ENCODE measurements around the gene CCL3. TPM values are rescaled to one million over a fixed set of nuclear protein-coding genes. Genes with fewer than 3 reads are reported as not detected.
"Not testable (repeated sequence)": the region's sequence is repeated elsewhere in the genome, so short reads cannot be mapped to it uniquely, and the experiment has no call there.

Gene CCL3
- total RNA-seq, 4 donors from 2014 or later, result 0.80 to 5.8 TPM; not detected in 2

GRCh38 chr17:36088670-36089338, 1.1 kb downstream of the CCL3 start:
- peaks cover 0 to 7% (median 2%) of the 10 kb centered on the region in 4 donors for H3K4me1 ChIP-seq
- no peak for DNase-seq
- H3K9me3 ChIP-seq, result no peaks in the 10 kb centered on the region
- no peaks in the 10 kb centered on the region for H3K36me3 ChIP-seq
- TF ChIP-seq, protein P1, sequence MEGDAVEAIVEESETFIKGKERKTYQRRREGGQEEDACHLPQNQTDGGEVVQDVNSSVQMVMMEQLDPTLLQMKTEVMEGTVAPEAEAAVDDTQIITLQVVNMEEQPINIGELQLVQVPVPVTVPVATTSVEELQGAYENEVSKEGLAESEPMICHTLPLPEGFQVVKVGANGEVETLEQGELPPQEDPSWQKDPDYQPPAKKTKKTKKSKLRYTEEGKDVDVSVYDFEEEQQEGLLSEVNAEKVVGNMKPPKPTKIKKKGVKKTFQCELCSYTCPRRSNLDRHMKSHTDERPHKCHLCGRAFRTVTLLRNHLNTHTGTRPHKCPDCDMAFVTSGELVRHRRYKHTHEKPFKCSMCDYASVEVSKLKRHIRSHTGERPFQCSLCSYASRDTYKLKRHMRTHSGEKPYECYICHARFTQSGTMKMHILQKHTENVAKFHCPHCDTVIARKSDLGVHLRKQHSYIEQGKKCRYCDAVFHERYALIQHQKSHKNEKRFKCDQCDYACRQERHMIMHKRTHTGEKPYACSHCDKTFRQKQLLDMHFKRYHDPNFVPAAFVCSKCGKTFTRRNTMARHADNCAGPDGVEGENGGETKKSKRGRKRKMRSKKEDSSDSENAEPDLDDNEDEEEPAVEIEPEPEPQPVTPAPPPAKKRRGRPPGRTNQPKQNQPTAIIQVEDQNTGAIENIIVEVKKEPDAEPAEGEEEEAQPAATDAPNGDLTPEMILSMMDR (IDR thresholded peaks at IDR 0.05), result no peak
- no peak for TF ChIP-seq POLR2A (IDR thresholded peaks at IDR 0.05)
- no peaks in the 10 kb centered on the region for H3K27me3 ChIP-seq
- no peak overlapping the region for H3K4me3 ChIP-seq
- H3K27ac ChIP-seq, result peak overlapping the region in 1 of 4 donors; percentile 27

DNA sequence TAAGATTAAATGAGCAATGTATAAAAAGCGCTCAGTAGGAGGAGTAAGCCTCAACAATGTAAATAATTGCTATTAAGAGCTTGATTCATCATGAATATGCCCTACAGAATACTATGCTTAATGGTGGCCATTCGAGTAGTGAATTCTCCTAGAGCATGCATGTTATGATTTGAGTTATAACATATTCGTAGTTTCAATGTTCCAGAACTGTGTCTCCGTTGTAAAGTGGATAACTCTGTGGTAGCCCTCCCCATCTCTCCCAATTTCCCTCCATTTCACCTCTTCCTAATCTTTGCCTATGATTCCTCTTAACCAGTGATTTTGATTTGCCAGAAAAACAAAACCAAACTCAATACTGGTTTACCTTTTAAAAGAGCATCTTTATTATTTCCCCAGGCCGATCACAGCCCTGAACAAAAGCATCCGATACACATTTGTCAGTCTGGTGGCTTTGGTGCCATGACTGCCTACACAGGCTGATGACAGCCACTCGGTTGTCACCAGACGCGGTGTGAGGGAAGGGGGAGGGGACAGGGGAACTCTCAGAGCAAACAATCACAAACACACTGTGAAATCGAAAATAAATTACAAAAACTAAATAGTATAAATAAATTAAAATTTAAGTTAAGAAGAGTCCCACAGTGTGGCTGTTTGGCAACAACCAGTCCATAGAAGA, 1.9 kb downstream of the CCL3 start:
- not testable (repeated sequence) for H3K9me3 ChIP-seq, H3K27me3 ChIP-seq, DNase-seq, H3K4me3 ChIP-seq, H3K36me3 ChIP-seq, H3K27ac ChIP-seq, H3K4me1 ChIP-seq

DNA sequence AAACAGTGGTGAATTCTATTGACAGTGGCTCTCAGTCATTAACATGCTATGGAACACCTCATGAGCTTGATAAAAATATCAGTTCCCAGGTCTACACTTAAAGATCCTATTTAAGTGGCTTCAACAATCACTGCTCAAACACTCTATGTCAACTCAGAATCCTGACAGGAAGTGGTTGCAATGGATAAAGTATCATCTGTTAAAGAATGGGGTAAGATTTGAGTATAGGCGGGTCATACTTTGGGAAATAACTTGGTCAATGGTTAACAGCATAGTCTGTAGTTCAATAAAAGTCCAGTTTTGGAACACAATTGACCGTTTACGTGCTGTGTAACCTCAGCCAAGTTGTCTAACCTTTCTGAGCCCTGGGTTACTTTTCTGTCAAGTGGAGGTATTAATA, 2.5 kb downstream of the CCL3 start:
- H3K27me3 ChIP-seq, H3K27ac ChIP-seq, H3K9me3 ChIP-seq, H3K4me3 ChIP-seq, H3K36me3 ChIP-seq, H3K4me1 ChIP-seq, DNase-seq: not testable (repeated sequence)

DNA sequence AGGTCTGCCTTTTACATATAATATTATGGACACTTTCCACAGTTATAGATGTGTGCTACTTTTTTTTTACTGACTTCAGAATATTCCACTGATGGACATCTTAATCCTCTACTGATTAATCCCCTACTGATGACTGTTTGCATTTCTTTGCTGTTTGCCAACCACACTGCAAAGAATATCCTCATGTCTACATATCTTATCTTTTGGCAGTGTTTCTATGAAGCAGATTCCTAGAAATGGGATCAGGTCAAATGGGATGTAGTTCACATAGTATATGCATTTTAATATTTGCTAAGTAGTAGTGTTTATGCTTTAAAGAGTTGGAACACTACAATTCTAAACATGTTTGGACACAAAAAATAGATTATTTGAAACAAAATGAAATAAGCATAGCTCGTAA, 3.2 kb downstream of the CCL3 start:
- H3K27ac ChIP-seq, result no peak overlapping the region
- peaks cover 0 to 7% (median 0%) of the 10 kb centered on the region in 4 donors for H3K4me1 ChIP-seq
- DNase-seq, result no peak
- no peak overlapping the region for H3K4me3 ChIP-seq
- H3K36me3 ChIP-seq, result no peaks in the 10 kb centered on the region
- no peak for TF ChIP-seq POLR2A (IDR thresholded peaks at IDR 0.05)
- TF ChIP-seq, protein P1 (IDR thresholded peaks at IDR 0.05), result no peak
- no peaks in the 10 kb centered on the region for H3K27me3 ChIP-seq
- no peaks in the 10 kb centered on the region for H3K9me3 ChIP-seq

GRCh38 chr17:36085765-36086164, 4.2 kb downstream of the CCL3 start:
- Histone ChIP-seq H3K27ac (peak overlapping the region in 1 of 4 donors; percentile 30), H3K4me1 (peaks cover 0 to 7% (median 0%) of the 10 kb centered on the region in 4 donors), H3K27me3 (no peaks in the 10 kb centered on the region), H3K4me3 (no peak overlapping the region), H3K36me3 (no peaks in the 10 kb centered on the region), H3K9me3 (no peaks in the 10 kb centered on the region)
- no peak for DNase-seq
- TF ChIP-seq, protein P1 (IDR thresholded peaks at IDR 0.05), result no peak
- TF ChIP-seq POLR2A (IDR thresholded peaks at IDR 0.05), result no peak

DNA sequence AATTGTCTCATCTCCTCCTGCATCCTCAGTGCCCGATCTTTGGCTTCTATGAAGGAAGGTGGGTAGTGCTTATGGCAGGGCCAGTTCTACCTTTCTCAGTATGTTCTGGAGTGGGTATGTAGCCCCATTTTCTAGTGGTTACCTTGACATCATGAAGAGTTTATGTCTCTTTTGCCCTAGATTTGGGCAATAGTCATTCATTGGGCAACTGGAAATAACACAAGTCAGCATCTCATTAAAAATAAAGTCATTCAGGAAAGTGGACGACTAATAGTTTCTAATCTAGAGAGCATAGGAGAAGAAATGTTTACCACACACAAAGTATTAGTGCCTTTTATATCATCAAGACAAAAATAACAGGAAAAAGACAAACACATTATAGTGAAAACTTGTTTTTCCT, 6.3 kb downstream of the CCL3 start:
- not testable (repeated sequence) for H3K4me3 ChIP-seq, H3K4me1 ChIP-seq, H3K36me3 ChIP-seq, H3K9me3 ChIP-seq, H3K27ac ChIP-seq, H3K27me3 ChIP-seq, DNase-seq

DNA sequence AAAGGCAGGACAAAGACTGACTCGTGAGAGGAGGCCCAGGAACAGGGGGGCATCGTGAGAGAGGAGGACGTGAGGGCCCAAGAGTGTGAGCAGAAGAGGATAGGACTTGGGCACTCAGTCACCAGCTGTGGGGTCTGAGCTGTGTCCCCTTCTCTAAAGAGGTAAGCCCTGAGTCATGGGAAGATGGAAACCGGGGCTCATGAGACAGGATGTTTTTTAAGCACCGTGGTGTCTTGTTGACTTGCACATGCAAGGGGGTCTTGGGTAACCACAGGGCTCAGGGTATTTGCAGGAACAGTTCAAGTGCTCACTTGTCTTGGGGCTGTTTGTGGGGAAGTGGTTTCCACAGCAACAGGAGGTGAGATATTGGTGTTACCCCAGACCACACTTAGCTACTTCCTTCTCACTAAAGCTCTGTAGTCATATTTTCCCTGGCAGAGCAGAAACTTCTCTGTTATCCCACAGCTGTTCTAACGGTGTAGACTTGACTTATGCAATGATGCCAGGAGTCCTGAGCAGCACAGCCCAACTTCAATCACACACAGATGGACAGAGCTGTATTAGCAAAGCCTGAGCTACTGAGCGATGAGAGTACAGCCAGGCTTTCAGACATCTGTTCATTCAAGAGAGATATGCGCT, 7.3 kb downstream of the CCL3 start:
- not testable (repeated sequence) for H3K36me3 ChIP-seq, H3K4me3 ChIP-seq, H3K4me1 ChIP-seq, H3K27me3 ChIP-seq, H3K9me3 ChIP-seq
- H3K27ac ChIP-seq, result peak overlapping the region; percentile 60 to 80 (median 68)
- peak in 2 of 3 donors; percentile 66 to 85 for DNase-seq

DNA sequence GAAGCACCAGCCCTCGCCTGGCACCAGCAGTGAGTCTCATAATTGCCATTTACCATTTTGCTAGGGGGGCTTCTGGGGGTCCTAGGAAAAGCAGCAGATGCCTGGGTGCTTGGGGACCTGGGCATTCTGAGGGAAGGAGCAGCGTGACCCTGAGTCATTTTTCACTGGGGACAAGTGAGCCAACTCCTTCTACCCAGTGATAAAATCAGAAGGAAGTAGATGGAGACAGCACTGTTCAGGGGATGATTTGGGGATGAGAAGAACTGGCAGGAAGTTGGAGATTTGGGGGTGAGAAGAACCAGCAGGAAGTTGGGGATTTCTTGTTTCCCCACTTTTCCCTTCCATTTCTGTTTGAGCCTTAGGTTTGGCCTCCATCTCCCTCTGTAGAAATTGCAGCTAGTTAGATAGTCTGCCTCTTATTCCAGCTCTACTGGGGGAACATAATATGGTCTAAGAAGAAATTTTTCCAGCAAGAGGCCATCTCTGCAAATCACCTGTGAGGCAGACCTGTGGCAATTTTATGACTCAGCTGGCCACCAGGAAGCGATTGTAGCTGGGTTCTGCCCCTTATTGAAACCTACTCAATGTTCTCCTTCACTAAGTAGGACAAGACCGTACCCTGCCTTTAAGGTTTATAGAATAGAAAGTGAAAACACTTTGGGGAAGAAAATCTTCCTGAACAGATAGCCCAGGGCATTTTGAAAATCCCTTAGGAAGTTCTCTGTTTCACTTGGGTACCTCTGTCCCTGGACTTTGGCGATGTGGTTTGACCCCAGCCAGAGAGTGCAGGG, 8.1 kb downstream of the CCL3 start:
- DNase-seq, H3K9me3 ChIP-seq, H3K4me1 ChIP-seq, H3K36me3 ChIP-seq, H3K4me3 ChIP-seq, H3K27me3 ChIP-seq: not testable (repeated sequence)
- peak overlapping the region; percentile 60 to 80 (median 68) for H3K27ac ChIP-seq

Measured in Peyer's patch (tissue), 4 donors.